ENCODE results near the gene MALL.
"Not testable (repeated sequence)": the region's sequence is repeated elsewhere in the genome, so short reads cannot be mapped to it uniquely, and the experiment has no call there.

The MALL gene

DNA sequence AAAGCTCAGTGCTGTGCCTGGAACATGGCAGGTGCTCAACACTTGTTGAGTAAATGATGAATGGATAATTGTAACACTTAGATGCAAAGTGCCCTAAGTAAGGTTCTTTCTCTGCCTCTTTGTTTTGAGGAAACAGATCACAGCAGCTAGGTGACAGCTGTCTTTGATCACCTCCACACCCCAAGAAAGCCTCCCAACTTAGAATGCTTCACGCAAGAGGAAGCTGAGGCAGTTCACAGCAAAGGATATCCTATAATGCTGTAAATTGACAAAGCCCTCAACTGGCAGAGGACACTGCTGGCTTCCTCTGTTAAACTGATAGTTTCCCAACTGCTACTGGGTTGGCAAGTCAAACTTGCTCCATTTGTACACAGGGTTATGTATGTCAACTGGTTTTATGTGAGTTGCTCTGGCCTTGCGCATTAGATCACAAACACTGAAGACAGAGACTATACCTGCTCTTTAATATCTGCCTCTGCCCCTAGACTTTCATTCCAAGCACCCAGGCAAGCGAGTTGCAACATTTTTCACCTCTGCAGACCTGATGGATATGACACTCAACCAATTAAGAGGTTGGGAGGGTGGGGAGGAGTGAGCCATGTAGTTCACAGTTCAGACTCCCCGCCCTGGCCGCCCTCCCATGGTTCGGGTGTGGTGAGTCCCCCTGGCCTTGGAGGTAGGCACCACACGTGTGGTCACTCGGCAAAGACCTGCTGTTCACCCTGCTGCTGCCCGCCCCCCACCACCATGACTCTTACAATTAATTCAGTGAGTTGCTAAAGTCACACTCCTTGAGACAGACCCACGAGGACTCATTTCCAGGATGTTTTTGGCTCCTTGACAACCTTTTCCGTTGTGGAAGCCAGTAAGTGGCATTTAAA lies 4.8 kb upstream of the MALL start:
- no peak for DNase-seq

DNA sequence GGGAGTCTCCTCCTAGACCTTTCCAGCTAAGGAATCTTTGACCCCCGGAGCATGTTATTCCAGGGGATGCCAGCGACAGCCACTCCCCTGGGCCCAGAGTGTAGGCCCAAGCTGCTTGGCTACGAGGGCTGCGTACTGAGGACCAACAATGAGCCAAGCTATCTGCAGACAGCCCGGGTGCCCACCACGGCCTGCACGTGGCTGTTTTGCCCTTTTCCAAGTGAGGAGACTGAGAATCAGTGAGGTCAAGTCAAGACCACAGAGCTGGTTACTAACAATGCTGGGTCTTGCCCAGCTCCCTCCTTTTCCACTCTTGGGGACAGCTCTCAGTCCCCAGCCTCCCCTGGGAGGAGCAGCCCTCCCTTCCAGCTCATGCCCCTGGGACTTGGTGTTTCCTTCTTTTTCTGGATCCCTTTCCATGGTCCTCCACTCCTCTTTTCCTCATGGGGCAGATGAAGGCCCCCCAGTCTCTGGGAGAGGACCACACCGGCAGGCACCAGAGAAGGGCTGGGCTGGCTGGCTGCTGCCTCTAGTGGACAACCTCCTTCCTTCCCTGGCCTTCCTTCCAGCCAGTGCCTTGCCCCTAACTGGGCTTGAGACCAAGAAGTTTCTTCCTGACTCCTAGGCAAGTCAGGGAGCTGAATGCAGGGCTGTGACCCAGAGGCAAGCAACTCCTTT lies 550 bp upstream of the MALL start:
- peak; percentile 45 for DNase-seq

DNA sequence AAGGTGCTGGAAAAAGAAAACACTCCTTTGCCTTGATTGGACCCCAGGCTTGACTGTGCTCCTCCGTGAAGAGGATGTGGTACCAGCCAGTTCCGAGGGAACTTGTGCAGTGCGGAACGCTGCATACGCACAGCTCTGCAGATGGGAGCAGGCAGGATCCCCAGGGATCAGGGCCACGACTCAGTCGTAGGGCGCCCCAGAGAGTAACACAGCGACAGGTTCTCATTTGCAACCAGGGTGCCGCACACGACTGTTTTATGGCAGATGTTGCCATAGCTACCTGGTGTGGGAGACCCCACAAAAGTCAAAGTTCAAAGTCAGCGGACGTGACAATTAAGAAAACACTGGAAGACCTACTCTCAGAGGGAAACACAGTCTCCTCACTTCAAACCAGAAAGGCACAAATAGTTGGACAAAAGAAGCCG lies 779 bp downstream of the MALL start:
- DNase-seq: no peak

DNA sequence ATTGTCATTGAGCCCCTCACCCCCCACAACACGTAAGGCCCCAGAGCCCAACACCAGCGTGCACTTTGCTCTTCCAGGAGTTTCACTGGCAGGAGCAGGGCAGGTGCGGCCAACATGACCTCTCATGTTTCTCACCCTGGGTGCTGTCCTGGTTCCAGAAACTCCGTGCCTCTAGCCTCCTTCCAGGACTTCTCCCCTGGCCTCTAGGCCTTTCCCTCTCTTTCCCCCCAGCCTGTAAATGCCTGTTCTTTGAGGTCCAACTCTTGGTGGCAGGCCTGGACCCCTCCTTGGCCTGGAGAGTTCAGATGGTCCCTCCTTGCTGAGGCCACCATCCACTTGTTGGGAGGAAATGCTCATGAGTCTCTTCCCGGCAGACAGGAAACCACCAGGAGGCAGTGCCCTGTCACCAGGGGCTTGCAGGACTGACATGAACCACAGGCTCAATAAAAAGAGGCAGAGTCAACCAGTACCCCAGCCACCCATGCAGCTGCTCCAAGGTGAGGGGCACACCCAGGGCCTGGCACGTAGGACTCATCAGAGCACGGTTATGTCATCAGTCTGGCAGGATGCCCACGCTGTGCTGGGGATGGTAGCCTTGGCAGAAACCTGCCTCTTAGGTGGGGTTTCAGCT lies 1.5 kb downstream of the MALL start:
- no peak for DNase-seq

DNA sequence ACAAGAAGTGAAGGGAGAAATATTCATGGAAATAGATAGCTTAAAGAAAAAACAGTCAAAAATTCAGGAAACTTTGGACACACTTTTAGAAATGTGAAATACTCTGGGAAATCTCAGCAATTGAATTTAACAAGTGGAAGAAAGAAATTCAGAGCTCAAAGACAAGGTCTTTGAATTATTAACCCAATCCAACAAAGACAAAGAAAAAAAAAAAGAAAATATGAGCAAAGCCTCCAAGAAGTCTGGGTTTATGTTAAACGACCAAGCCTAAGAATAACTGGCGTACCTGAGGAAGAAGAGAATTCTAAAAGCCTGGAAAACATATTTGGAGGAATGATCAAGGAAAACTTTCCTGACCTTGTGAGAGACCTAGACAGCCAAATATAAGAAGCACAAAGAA lies 7.3 kb downstream of the MALL start:
- DNase-seq: not testable (repeated sequence)

DNA sequence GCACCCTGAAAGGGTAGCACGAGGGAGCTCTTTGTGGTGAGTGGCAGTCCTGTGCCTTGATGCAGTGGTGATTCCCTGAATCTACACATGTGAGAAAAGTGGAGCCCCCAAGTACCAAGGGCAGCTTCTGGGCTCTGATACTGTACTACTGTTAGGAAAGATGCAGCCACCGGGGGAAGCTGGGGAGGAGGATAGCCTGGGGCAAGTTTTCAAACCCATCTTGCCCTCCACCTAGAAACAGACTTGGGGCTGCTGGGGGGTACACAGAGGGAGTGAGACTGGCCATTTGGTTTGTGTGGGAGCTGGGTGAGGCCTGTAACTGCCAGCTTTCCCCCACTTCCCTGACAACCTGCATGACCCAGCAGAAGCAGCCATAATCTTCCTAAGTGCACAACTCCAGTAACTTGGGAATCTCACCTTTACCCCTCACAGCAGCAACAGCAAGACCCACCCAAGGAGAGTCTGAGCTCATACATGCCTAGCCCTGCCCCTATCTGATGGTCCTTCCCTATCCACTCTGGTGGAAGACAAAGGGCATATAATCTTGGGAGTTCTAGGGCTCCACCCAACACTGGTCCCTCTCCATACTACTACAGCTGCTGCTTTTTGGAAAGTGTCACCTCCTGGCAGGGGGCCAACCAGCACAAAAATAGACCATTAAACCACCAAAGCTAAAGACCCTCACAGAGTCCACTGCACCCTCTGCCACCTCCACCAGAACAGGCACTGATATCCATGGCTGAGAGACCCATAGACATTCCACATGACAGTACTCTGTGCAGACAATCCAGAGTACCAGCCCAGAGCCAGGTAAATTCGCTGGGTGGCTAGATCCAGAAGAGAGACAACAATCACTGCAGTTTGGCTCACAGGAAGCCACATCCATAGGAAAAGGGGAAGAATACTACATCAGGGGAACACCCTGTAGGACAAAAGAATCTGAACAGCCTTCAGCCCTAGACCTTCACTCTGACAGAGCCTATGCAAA lies 8.2 kb downstream of the MALL start:
- no peak for DNase-seq

DNA sequence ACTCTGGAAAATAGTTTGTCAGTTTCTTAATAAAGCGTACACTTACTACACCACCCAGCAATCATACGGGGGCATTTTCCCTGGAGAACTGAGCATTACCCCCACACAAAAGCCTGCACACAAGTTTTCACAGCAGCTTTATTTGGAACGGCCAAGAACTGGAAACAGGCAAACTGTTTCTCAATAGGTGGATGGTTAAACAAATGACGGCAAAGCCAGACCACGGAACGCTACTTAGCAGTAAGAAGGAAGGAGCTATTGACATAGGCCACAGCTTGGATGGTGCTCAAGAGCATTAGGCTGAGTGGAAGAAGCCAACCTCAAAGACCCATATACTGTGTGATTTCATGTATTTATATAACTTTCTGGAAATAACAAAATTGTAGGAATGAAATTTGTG lies 9.0 kb downstream of the MALL start:
- DNase-seq: peak; percentile 52

DNA sequence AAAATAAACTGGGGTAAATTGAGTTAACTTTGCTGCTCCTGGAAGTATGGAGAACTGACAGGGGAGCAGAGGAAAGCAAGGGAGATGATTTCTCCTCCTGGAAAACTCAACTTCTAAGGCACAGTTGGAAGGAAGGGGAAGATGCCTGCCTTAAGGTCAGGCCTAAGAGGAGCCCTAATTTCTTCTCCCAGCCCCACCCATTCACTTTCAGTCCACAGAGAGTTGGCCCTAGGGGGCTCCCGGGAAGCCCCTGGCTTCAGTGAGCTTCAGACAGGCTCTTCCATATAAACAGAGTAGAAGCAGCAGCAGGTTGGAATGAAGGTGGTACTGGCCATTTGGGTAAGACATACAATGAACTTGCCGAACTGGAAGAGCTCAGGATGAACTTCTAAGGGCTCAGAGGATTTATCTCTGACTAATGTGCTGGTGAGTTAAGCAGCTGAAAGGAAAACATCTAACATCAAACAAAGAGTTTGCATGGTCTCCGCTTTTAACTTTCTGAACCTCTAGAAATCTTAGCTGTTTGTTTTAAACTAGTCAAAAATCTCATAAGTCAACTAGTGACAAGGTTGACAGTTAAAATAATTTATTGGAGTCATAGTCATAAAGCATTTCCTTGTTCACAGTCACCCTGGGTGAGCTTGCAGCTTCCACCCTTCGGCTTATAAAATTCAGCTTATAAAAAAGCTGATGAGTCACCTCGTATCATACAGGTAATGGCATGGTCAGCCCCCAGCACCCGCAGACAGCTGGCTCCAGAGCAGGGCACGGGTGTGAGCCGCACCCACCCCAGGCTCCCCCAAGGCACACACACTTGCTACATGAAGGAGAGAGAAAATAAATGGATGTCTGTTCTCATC lies 9.8 kb downstream of the MALL start:
- peak; percentile 62 for DNase-seq

DNA sequence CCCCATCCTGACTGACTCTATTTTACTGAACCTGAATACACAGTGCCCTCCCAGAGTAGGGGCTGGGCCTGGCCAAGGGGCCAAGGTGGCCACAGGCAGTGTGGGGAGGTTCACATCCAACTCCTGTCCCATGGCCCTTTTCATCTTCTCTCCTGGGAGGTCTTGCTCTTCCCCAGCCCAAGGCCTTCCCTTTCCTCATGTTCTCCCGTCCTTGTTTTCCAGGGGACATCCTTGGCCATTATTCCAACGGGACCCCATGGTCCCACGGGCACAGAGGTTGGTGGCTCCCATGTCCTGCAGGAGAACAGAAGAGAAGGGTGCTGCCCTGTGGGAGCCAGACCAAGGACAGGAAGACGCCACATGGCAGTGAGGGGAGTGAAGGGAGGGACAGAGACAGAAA lies 10.4 kb downstream of the MALL start:
- no peak for DNase-seq

DNA sequence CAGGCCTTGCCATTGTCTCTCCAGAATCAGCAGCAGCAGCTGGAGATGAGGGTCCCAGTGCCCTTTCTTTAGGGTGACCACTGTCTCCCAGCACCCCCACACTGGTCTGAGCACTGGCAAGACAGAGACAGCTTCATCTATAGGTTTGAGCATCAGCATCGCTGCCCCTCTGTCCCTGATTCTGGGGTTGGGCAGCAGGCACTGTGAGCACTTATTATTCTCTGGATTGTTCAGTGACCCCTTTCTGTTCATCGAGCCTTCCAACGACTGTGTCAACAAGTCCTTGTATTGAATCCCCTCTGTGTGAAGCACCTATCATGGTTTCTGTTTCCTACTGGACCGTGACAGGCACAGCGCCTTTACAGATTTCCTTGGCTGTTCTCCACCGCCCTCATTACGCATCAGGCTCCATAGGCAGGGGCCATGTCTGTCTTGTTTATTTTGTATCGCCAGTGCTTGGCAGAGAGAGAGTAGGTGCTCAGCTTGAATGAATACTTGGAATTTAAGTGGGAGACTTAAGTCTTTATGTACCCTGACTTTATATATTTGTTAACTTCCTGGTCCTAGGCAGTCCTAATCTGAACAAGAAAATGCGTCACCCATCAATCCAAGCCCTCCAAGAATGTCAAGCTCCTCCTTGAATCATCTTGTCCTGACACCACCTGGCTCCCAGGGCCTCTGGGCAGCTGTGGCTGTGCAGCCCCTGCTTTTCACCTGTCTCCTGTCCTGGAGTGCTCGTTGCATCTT lies 11.4 kb downstream of the MALL start:
- no peak for DNase-seq

DNA sequence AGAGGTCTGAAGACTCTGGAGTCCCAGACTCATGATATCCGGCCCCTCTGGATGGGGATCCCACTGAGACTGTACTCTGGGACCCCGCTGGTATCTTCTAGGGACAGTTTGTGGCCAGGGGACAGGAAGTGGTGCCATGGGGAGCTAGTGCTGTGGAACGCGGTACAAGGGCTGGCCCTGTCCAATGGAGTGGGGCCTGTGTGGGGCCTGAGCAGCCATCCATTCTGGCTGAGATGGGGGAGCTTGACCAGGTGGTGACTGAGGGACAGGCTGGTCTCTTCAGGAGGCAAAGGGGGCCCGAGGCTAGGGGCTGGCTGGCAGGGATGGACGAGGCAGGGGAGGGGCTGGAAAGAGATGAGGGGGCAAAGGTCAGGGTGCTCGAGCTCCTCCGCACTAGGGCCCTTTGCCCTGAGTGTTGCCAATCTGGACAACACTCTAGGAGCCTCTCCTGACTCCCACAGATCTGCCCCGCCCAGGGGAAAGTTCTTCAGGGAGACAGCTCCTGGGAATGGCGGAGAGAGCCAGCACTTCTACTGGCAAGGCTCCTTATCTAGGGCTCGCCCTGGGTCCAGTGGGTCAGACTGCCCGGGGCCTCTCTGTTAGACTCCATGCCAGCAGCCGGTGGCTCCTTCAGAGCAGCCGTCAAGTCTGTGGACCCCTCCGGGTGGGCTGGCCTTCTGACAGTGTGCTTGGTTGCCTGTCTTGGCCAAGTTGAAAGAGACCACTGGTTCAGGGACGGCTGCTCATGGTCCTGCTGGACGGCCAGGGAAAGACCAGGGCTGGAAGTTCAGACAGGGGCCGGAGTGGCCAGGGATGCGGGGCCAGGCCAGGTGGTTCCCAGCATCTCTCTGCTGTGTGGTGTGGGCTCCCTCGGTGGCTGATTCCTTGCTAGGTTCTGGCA lies 12.3 kb downstream of the MALL start:
- DNase-seq: no peak

DNA sequence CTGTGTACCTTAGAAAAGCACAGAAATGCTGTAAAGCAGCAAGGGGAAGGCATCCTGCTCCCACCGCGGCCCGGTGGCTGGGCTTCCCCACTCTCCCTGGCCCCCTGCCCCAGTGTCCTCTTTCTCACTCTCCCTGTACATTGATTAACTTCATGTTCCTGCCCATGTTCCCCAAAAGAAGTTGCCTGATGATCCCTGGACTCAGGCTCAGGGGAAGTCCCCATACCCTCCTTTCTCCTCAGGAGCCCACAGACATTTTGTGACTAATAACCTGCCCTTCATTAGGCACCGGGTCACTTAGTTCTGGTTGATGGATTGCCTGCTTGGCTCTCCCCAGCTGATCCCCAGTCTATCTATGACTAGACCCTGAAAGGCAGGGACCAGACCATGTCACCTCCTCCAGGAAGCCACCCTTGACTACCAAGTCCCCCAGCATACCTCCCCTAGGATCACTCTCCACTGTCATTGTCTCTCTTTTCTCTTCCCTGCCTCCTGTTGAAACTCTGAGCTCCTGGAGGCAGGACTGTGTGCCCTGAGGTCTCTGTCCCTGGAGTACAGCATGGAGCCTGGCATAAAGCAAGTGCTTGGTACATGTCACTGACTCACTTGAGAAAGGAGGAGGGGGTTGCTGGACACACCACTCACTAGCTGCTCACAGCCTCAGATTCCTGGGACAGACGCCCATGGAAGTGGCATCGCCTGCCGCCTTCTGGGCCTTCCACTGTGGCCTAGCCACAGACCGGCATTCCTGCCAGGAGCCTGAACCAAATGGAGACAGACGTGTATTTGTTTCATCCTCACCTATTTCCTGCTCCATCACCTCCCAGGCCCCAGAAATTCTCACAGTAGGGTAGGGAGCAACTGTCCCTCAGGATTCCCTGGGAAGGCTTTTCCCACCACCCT lies 13.5 kb downstream of the MALL start:
- DNase-seq: peak; percentile 47

DNA sequence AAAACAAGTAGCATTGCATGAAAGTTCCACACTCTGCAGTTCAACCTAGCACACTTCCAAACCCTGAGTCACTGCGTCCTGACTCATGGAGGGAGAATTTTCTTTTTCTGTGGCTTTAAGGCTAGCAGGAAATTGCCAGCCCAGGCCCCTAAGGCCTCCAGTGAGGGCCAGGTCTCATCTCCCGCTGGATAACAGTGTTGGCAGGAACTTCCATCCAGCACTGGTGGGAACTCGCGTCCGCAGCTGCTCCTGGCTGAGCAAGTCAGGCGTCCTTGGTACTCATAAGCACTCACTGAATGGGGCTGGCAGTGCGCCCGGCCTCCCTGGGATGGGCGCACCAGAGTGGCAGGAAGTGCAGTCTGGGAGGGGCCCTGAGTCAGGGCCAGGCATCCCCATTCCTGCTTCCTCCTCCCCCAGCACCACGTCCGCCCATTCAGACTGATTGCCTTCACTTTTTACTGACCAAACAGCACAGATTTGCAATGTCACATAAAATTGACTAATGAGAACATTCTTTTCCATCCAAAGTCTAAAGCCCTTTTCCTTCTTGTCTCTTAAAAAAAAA lies 14.3 kb downstream of the MALL start:
- DNase-seq: peak; percentile 100

DNA sequence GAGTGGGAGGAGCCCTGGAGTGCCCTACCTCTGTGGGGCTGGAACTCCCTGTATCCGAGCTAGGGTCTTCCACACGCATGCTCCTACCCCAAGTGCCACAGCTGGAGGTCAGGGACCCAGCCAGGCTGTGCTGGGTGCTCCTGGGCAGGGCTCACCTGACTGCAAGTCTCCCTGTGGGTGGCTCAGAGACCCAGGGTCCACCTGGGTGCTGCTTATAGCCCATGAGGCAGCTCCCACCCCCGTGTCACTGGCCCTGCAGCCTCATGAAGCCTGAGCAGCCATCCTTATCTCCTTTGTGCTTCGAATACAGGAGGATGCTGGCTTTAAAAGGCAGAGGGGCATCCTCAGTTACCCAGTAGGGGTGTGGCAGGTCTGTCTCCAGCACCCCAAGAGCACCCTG lies 14.7 kb downstream of the MALL start:
- not testable (repeated sequence) for DNase-seq

DNA sequence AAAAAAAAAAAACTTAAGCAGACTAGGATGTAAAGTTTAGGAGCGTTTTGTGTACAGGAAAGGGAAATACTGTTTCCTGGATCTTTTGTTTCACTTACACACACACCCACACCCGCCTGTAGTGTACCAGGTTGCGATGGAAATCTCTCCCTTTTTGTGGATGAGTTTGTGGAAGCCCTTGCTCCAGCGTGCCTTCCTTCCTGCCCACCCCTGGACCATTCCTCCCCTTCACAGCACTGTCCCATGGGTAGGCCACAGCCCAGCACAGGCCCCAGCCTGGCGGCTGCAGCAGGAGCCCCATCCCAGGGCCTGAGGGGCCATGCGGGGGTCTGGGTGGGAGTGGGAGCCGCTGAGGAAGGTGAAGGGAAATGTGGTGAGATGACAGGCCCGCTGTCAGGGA lies 15.1 kb downstream of the MALL start:
- no peak for DNase-seq

DNA sequence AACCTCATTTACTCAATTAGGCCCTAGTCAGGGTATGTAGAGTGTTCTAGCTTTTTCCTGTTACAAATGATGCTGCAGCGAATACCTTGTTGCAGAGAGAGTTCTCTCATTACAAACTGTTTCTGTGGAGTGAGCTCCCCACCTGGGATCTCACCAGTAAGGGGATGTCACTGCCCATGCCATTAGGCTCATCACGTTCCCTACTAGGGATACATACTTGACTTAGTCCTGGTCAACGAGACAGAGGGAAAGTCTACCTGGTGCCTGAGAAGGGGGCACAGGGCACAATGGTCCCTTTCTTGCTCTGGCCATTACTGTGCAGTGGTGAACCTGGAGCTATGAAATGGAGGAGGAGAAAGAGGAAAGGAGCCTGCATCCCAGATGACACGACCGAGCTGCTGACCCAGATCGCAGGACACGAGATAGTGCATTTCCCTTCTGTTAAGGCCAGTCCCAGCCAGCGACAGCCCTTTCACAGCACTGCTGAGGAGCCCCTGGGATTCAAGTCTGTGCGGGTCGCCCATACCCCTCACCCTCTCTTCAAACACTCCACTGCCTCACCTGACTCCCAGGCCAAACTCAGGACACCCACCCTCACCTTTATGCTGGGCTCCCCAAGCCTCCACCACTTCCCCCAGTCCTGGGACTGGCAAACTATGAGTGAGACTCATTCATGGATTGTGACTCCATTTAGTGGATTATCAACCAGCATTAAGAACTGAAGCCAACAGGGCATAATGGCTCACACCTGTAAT lies 16.0 kb downstream of the MALL start:
- DNase-seq: no peak

DNA sequence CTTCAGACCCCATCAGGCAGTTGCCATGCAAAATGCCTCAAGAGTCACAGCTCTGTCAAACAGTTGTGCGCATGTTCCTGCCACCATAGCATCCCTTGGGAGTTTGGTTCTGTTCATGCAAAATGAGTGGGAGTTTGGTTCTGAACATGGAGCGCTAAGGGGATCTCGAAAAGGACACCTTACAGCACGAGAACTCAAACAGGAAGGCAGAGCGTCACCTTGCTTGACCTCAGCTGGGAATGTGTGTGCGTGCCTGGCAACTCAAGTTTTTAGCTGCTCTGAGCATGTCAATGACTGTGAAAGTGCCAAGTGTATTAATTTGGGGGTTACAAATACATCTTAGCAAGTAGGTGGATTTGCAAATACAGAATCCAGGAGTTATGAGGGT lies 16.6 kb downstream of the MALL start:
- DNase-seq: no peak
